PFSK-1 (cell line): ENCODE measurements around the gene THEM4. TPM values are rescaled to one million over a fixed set of nuclear protein-coding genes. Genes with fewer than 3 reads are reported as not detected.

ENCODE experiments used
- FOXP2 ChIP-seq: optimal IDR thresholded peaks from 2 replicates; pipeline ENCODE3; 2011; ENCODE audit warnings: borderline replicate concordance, control low read depth, inconsistent platforms; ENCODE audit not compliant: insufficient read depth; ENCODE audit errors: extremely low read length, extremely low read depth
- POLR2AphosphoS5 ChIP-seq: IDR thresholded peaks from 2 replicates; pipeline ENCODE4 v1.6.1; 2012; ENCODE audit warnings: low read depth, mild to moderate bottlenecking, control low read depth, low read length, moderate library complexity
- REST ChIP-seq, 2 experiments: IDR thresholded peaks; 2 replicates each; pipeline versions ENCODE4 v1.6.1 to v1.8.0; 2011 to 2012; ENCODE audit warnings: low read depth in 2 of 2, low read length in 2 of 2, control low read depth in 1 of 2, inconsistent platforms in 1 of 2, mild to moderate bottlenecking in 1 of 2, moderate library complexity in 1 of 2; ENCODE audit not compliant: insufficient read depth in 1 of 2
- SIN3A ChIP-seq: IDR thresholded peaks from 2 replicates; pipeline ENCODE4 v1.6.1; 2012; ENCODE audit warnings: mild to moderate bottlenecking, low read length, moderate library complexity, borderline replicate concordance; ENCODE audit not compliant: insufficient read depth
- TAF1 ChIP-seq: IDR thresholded peaks from 2 replicates; pipeline ENCODE4 v1.6.1; 2012; ENCODE audit warnings: low read length, control low read depth, borderline replicate concordance; ENCODE audit not compliant: insufficient read depth
- polyA plus RNA-seq: library from polyadenylated mRNA; unstranded; fragments of >200 nt; gene quantifications from one replicate; pipeline ENCODE4 v1.2.1, GENCODE V29; 2012; ENCODE audit warnings: low read depth, missing spikeins; ENCODE audit not compliant: insufficient read length

THEM4 gene
- 1.3 TPM for polyA plus RNA-seq

- TF ChIP-seq REST (IDR thresholded peaks at IDR 0.05; ENCODE audit: insufficient read depth in 1 of 2, low read depth in 2 of 2, low read length in 2 of 2) (no peak), SIN3A (no peak), POLR2AphosphoS5 (peak; percentile 52), TAF1 (no peak)
These were observed at the start of gene THEM4 for GRCh38 chr1:151909167-151910149. TSS of gene THEM4 (minus strand) at chr1:151909511. CDS start at chr1:151909458, 53 bp downstream.

- no peak for TF ChIP-seq TAF1
- TF ChIP-seq SIN3A: no peak
- no peak for TF ChIP-seq POLR2AphosphoS5
- TF ChIP-seq REST (IDR thresholded peaks at IDR 0.05; ENCODE audit: insufficient read depth in 1 of 2, low read depth in 2 of 2, low read length in 2 of 2): no peak
- TF ChIP-seq FOXP2: no peak
These were observed 49.6 kb upstream of the THEM4 start for GRCh38 chr1:151958959-151959358.

- no peak for TF ChIP-seq FOXP2
These were observed 47.7 kb upstream of the THEM4 start for GRCh38 chr1:151956957-151957497.

GRCh38 chr1:151953409-151954094 is 44.2 kb upstream of the THEM4 start:
- no peak for TF ChIP-seq SIN3A
- TF ChIP-seq REST (IDR thresholded peaks at IDR 0.05; ENCODE audit: insufficient read depth in 1 of 2, low read depth in 2 of 2, low read length in 2 of 2): no peak
- no peak for TF ChIP-seq POLR2AphosphoS5
- TF ChIP-seq TAF1: no peak
- TF ChIP-seq FOXP2: no peak

DNA sequence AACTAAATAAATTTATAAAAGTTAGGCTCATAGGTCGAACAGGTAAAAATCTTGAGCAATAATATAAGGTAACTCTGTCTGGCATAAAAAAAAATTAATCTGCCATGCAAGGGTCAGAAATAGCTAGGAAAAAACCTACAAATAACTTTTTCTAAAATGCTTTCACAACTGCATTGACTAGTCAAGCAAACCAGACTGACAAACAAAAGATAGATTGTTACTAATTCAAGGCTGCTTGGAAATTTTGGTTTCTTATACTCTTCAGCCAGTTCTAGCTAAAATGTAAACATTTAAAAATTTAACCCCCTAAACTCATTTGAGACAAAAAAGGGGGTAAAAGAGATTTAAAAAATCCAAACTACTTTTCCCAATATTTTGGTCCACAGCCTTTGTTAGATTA is 43.5 kb upstream of the THEM4 start:
- TF ChIP-seq REST (IDR thresholded peaks at IDR 0.05; ENCODE audit: insufficient read depth in 1 of 2, low read depth in 2 of 2, low read length in 2 of 2) (no peak), POLR2AphosphoS5 (no peak), TAF1 (no peak), FOXP2 (no peak), SIN3A (no peak)
